ENCODE results near the gene CTCFL. TPM values are rescaled to one million over a fixed set of nuclear protein-coding genes. Genes with fewer than 3 reads are reported as not detected.

The CTCFL gene
- total RNA-seq, 1 donor from 2014 or later = 0.12 TPM

DNA sequence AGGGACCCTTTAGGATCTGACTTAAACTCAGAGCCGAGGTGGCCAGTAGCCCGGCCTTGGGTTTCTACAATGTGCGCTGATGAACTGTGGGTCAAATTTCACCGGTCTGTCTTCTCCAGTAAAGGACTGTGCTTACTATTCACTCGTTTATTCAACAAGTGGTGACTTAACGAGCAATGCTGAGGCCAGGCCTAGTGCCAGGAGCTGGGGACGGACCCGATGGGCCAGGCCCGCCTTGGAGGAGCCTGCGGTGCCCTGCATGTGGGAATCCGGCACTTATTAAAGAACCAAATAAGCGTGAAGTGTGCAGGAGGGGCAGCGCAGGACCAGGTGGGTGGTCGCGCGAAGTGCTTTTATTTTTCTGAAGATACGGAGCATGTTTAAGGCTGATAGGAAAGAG is 24.0 kb downstream of the CTCFL start:
- DNase-seq (ENCODE audit: low read depth) = no peak
- TF ChIP-seq CTCF (conservative IDR thresholded peaks at IDR 0.05; ENCODE audit: low read depth, low read length) = no peak
- H3K4me3 ChIP-seq (ENCODE audit: low read depth, low read length) = no peak overlapping the region

GRCh38 chr20:57500235-57500634 is 24.7 kb downstream of the CTCFL start:
- no peak for TF ChIP-seq CTCF (conservative IDR thresholded peaks at IDR 0.05; ENCODE audit: low read depth, low read length)
- no peak overlapping the region for H3K4me3 ChIP-seq (ENCODE audit: low read depth, low read length)
- DNase-seq (ENCODE audit: low read depth) = no peak

GRCh38 chr20:57499676-57500075 is 25.3 kb downstream of the CTCFL start:
- TF ChIP-seq CTCF (conservative IDR thresholded peaks at IDR 0.05; ENCODE audit: low read depth, low read length) = no peak
- H3K4me3 ChIP-seq (ENCODE audit: low read depth, low read length) = no peak overlapping the region
- no peak for DNase-seq (ENCODE audit: low read depth)

DNA sequence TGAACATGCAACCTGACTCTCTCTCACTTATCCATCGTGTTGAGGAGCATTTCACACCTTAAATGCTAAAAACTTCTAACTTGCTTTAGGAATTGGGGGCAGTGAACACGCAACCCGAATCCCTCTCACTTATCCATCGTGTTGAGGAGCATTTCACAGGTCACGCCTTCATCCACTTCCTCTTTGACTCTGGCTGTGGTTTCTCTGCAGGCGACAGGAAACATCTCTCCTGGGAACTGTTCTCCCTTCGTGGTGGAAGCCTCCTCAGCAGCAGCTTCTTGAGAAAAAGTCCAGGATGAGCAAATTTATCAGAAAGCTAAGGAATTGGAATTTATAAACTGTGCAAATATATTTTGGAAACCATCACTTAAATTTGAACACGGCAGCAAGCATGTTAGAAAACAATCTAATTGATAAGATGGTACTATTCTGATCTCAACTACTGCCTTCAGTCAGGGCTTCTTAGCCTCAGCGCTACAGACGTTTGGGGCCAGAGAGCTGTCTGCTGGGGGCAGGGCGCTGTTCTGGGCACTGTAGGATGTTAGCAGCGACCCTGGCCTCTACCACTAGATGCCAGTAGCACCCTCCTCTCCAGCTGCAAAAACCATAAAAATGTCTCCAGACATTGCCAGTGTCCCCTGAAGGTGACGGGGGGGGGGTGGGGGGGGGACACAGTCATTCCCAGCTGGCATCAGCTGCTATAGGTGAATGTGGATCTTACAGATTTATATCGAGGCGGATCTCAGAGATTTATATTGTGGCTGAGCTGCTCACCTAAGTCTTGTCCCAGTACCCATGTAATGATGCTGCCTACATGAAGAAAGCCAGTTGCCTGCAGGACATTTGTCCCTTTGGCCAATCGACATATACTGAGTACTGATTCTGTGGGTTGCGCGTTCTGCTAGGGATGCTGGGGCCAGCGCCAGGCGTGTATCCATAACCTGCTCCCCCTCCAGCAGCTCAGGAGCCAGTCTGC is 26.2 kb downstream of the CTCFL start:
- H3K4me3 ChIP-seq (ENCODE audit: low read depth, low read length) = no peak overlapping the region
- peak; percentile 66 for TF ChIP-seq CTCF (conservative IDR thresholded peaks at IDR 0.05; ENCODE audit: low read depth, low read length)
- DNase-seq (ENCODE audit: low read depth) = no peak

GRCh38 chr20:57496592-57496991 is 28.3 kb downstream of the CTCFL start:
- no peak for DNase-seq (ENCODE audit: low read depth)
- no peak for TF ChIP-seq CTCF (conservative IDR thresholded peaks at IDR 0.05; ENCODE audit: low read depth, low read length)
- no peak overlapping the region for H3K4me3 ChIP-seq (ENCODE audit: low read depth, low read length)

- no peak for TF ChIP-seq CTCF (conservative IDR thresholded peaks at IDR 0.05; ENCODE audit: low read depth, low read length)
- no peak for DNase-seq (ENCODE audit: low read depth)
Observed at GRCh38 chr20:57495978-57496377, 29.0 kb downstream of the CTCFL start.

More at GRCh38 chr20:57495978-57496377, 29.0 kb downstream of the CTCFL start:
- no peak overlapping the region for H3K4me3 ChIP-seq (ENCODE audit: low read depth, low read length)
